Astrocyte (in vitro differentiated cells and primary cell): Measurements from ENCODE around the gene ZNF24.

Source experiments
- EZH2 ChIP-seq: IDR thresholded peaks from 2 replicates; pipeline ENCODE4 v1.6.1; 2012; ENCODE audit warnings: mild to moderate bottlenecking, low read length, inconsistent platforms; ENCODE audit not compliant: insufficient read depth
- TF ChIP-seq, protein P1 (sequence below): IDR thresholded peaks from 2 replicates; pipeline ENCODE4 v1.5.1; 2011; ENCODE audit warnings: low read depth, mild to moderate bottlenecking, inconsistent platforms, low read length, moderate library complexity; ENCODE audit not compliant: insufficient read depth

- TF ChIP-seq, protein P1, sequence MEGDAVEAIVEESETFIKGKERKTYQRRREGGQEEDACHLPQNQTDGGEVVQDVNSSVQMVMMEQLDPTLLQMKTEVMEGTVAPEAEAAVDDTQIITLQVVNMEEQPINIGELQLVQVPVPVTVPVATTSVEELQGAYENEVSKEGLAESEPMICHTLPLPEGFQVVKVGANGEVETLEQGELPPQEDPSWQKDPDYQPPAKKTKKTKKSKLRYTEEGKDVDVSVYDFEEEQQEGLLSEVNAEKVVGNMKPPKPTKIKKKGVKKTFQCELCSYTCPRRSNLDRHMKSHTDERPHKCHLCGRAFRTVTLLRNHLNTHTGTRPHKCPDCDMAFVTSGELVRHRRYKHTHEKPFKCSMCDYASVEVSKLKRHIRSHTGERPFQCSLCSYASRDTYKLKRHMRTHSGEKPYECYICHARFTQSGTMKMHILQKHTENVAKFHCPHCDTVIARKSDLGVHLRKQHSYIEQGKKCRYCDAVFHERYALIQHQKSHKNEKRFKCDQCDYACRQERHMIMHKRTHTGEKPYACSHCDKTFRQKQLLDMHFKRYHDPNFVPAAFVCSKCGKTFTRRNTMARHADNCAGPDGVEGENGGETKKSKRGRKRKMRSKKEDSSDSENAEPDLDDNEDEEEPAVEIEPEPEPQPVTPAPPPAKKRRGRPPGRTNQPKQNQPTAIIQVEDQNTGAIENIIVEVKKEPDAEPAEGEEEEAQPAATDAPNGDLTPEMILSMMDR, result no peak
- no peak for TF ChIP-seq EZH2
Measured at GRCh38 chr18:35352778-35353177, 8.6 kb upstream of the ZNF24 start.
